GM12891 (cell line): ENCODE results near the gene AXIN2.
"Not testable (repeated sequence)": the region's sequence is repeated elsewhere in the genome, so short reads cannot be mapped to it uniquely, and the experiment has no call there.

ENCODE experiments used
- DNase-seq: peaks from one replicate; pipeline ENCODE4 v3.0.0; 2011; ENCODE audit warnings: low spot score; ENCODE audit not compliant: insufficient read length
- FAIRE-seq: peaks from 2 replicates; lab custom pipeline; 2011; peaks lifted over from hg19 to GRCh38; lab: Jason Lieb, UNC
- PAX5 ChIP-seq: IDR thresholded peaks from 2 replicates; pipeline ENCODE4 v1.6.1; 2011; ENCODE audit warnings: low read length, moderate library complexity, mild to moderate bottlenecking; ENCODE audit not compliant: insufficient read depth, severe bottlenecking
- POLR2A ChIP-seq: IDR thresholded peaks from 2 replicates; pipeline ENCODE4 v1.6.1; 2011; ENCODE audit warnings: low read depth, low read length, control low read depth
- POLR2AphosphoS5 ChIP-seq: IDR thresholded peaks from 2 replicates; pipeline ENCODE4 v1.6.1; 2011; ENCODE audit warnings: low read depth, low read length, control low read depth
- POU2F2 ChIP-seq: IDR thresholded peaks from 2 replicates; pipeline ENCODE4 v1.6.1; 2011; ENCODE audit warnings: low read depth, mild to moderate bottlenecking, control low read depth, low read length, moderate library complexity
- SPI1 ChIP-seq: IDR thresholded peaks from 2 replicates; pipeline ENCODE4 v1.6.1; 2011; ENCODE audit warnings: low read depth, low read length, control low read depth
- TAF1 ChIP-seq: IDR thresholded peaks from 2 replicates; pipeline ENCODE4 v1.6.1; 2011; ENCODE audit warnings: low read depth, low read length, control low read depth

The AXIN2 gene

DNA sequence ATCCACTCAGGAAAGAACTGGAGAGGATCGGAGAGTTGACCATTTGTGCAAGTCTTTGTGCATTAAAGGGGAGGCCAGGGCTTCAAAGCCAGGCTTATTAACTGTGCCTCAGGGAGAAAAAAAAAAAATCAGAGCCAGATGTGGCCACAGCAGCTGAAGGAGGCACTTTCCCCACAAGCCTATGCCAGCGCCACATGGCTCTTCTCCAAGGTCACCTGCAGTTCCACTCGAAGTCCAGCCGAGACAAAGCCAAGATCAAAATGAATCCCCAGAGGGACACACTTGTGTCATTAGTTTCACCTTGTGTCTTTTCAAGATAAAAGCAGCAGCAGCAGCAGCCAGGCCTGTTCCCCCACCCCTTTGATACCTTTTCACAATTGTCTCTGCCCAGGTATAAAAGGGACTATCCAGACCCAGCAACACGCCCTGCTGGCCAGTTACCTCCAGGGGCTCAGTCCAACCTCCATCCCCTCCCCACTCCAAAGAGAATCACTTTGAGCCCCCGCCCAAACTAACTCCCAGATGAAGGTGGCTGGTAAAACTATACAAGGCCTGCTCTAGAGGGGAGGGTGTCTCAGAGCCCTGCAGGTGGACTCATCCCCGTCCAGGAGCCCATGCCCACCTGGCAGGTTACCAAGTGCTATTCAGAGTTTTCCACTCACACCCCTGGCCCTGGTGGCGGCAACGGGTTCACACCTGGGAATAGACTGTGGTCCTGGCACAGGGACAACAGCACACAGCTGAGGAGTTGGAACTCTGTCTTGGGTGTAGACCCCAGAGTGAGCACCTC lies 29.2 kb downstream of the AXIN2 start:
- DNase-seq (no peak), FAIRE-seq (no peak)
- TF ChIP-seq TAF1 (no peak), POU2F2 (no peak), PAX5 (no peak), POLR2AphosphoS5 (no peak), POLR2A (no peak), SPI1 (no peak)

DNA sequence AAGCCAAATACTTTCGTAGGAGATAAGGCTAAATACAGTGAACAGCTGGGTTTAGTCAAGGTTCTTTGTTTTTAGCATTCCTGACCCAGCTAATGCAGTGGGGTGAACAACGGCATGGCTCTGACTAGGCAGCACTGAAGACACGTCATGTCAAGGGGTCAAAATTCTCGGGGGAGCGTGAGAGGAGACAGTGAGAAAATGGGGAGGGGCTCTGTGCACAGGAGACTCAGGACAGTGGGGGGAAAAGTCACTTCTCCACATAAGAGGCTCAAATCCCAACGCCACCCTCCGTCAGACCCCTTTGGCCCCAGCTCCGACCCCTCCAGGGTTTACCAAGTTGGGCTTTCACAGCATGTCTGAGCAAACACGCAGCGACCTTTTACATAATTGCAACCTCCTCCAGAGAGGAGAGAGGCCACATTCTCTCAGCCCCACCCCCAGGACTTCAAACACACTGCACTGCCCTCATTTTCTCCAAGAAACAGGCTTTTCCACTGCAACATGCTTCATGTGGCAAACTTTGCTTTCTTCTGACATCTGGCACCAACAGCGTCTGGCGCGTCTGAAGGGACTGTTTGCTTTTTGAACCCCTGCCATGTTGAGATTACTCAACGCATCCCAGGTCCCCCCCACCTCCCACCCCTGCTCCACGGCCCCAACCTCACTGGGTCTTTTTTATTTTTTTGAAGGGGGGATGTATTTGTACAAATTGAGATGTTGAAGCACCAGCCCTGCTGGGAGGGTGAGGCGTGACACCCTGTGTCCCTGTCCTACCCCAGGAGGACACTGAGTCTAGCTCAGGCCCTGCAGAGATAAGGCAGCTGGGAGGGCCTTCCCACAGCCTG lies 30.0 kb downstream of the AXIN2 start:
- no peak for TF ChIP-seq POLR2A
- TF ChIP-seq POU2F2, result no peak
- TF ChIP-seq TAF1, result no peak
- no peak for TF ChIP-seq POLR2AphosphoS5
- no peak for TF ChIP-seq SPI1
- no peak for TF ChIP-seq PAX5
- no peak for DNase-seq
- no peak for FAIRE-seq

DNA sequence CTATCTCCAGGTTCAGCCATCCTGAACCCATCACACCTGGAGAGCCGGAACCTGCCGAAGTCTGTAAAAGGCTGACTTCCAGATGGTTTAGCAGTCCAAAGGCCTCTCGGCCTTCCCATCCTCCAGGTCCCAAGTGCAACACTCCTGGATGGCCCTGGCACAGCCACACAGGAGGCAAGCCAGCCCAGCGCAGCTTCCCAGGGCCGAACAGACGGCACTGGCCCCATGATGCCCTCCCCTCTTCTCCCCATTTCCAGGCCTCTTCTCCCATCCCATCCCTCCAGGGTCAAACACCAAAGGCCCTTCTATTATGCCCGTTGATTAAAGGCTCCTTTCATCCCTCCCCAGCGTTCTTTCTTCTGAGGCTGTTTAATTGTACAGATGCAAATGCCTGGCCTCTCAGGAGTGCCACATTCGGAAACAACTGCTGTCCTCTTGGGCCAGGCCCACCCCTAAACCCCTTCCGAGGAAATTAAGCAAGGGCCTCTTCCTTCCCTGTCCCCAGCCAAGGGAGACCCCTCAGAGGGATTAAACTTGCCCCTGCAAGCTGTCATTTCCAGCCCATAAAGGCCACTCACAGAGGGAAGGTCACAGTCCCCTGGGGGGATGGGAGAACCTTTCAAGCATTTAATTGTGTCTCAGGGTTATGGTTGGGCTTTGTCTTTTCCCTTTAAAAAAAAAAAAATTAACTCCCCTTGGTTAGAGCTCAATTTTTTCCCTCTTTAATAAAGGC lies 30.8 kb downstream of the AXIN2 start:
- FAIRE-seq (no peak), DNase-seq (no peak)
- no peak for TF ChIP-seq PAX5

DNA sequence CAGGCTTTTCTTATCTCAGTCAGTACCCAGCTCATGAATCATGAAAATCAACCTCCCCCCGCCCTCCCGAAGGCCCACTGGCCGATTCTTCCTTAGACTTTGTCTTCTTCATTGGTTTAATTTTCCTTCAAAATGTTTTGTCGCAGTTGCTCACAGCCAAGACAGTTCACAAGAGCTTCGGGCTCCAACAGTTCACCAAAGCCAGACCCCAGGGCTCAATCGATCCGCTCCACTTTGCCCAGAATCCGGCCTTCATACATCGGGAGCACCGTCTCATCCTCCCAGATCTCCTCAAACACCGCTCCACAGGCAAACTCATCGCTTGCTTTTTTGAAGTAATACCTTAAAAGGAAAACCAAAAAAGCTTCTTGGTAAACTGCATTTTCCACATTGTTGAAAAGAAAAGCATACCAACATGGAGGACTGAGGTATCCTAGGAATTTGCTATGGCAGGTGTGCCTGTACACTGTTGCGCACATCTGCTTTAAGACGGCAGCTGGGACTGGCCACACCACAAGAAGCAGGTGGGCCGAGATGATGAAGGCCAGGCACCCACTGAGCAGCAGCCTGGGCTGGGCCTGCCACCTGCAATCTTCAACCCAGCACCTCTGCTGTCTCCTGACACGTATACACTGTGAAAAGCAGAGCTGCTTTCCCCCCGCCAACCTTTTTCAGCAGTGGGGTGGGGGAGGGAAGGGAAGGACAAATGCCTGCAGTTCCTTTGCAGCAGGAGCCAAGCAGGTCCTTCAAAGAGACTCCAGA lies 31.5 kb downstream of the AXIN2 start:
- DNase-seq (no peak), FAIRE-seq (no peak)
- TF ChIP-seq POLR2AphosphoS5 (no peak), SPI1 (no peak), POU2F2 (no peak), TAF1 (no peak), POLR2A (no peak), PAX5 (no peak)

DNA sequence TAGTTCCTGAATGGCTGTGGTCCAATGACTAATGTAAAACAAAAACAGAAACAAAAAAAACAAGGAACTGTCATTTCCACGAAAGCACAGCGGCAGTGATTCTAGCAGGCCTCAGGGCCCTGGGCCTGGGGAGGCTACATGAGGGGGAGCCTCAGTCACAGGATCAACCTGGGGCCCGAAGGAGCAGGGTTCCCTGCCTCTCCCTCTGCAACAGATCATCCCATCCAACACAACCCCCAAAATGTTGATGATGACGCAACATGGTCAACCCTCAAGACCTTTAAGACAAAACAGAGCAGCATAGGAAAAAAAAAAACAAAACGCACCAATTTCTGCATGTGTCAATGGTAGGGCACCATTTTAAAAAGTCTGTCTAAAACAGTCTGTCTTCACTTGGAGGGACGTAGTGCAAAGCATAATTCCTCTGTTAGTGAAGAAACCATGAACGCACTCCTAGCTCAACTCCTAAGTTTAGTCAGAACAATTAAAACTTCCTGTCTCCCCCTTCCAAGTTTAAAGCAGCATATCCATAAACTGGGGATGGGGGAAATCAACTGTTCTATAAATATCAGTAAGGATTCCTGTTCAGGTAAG lies 32.3 kb downstream of the AXIN2 start:
- no peak for TF ChIP-seq POLR2A
- TF ChIP-seq TAF1, result no peak
- TF ChIP-seq POLR2AphosphoS5, result no peak
- no peak for TF ChIP-seq PAX5
- TF ChIP-seq SPI1, result no peak
- TF ChIP-seq POU2F2, result no peak
- no peak for DNase-seq
- no peak for FAIRE-seq

DNA sequence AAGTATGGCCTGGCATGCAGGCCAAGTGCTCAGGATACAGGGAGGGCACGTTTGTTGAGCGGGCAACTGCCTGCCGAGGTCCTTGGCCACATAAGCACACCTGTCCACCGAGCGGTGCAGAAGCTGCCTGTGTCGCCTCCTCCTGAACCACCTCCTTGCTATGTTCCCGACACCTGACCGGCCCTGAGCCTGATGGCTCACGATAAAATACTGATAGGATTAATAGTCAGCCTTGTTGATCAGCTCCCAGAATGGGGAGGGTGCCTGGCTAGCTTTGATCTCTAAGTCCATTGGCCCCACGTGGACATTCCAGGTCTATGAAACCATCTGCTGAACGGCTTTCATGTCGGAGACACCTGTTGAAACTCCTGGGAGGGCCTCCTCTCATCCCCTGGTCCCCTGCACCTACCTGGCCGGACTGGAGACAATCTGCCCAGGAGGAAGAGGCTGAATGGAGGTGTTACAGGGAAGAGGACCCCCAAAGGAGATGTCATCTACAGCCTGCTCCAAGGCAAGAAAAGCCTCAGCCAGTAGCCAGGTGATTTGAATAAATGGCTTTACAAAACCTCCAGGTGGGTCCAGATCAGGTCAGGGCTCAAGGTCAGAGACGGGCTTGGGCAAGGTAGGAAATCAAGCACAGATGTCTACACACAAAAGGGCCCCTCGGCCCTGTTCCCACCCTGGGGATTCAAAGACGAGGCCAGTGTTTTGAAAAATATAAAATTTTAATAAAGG lies 33.4 kb downstream of the AXIN2 start:
- FAIRE-seq (no peak), DNase-seq (no peak)
- TF ChIP-seq POLR2AphosphoS5, result no peak
- no peak for TF ChIP-seq PAX5
- no peak for TF ChIP-seq POU2F2
- no peak for TF ChIP-seq SPI1
- TF ChIP-seq TAF1, result no peak
- no peak for TF ChIP-seq POLR2A

DNA sequence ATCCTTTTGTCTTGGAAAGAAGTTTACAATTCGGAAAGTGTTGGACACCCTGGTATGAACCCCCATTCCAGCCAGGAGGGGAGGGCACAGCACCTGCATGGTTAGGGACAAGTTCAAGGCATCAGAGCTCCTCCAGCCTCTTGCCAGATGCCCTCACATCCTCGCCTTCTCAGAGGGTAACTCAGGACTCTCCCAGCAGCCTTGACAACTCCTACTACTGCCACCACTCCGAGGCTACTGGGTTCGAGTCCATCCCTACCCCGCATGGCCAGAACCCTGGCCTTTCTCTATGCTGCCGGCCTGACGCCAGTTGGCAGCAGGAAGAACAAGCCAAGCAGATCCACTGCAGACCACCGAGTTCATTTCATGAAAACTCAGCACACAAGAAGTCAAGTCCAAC lies 34.1 kb downstream of the AXIN2 start:
- DNase-seq (no peak), FAIRE-seq (no peak)
- TF ChIP-seq POU2F2 (no peak), TAF1 (no peak), PAX5 (no peak), POLR2A (no peak), SPI1 (no peak), POLR2AphosphoS5 (no peak)

DNA sequence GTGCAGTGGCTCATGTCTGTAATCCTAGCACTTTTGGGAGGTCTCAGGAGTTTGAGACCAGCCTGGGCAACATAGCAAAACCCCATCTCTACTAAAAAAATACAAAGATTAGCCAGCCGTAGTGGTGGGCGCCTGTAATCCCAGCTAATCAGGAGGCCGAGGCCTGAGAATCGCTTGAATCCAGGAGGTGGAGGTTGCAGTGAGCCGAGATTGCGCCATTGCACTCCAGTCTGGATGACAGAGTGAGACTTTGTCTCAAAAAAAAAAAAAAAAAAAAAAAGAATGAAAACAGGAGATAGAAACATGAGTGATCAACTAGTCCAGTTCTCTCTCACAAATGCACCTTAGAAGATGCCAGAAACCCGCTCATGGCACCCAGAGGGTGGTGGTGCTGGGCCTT lies 34.6 kb downstream of the AXIN2 start:
- not testable (repeated sequence) for DNase-seq, FAIRE-seq
